GM21619 (cell line): Measurements from ENCODE around the gene GRB2.
"Not testable (repeated sequence)": the region's sequence is repeated elsewhere in the genome, so short reads cannot be mapped to it uniquely, and the experiment has no call there.

ENCODE experiments used
- ATAC-seq: cut with Tn5 transposase; IDR thresholded peaks from one replicate; pipeline ENCODE4 v1.9.1; 2021; ENCODE audit not compliant: unreplicated experiment

GRB2 gene

DNA sequence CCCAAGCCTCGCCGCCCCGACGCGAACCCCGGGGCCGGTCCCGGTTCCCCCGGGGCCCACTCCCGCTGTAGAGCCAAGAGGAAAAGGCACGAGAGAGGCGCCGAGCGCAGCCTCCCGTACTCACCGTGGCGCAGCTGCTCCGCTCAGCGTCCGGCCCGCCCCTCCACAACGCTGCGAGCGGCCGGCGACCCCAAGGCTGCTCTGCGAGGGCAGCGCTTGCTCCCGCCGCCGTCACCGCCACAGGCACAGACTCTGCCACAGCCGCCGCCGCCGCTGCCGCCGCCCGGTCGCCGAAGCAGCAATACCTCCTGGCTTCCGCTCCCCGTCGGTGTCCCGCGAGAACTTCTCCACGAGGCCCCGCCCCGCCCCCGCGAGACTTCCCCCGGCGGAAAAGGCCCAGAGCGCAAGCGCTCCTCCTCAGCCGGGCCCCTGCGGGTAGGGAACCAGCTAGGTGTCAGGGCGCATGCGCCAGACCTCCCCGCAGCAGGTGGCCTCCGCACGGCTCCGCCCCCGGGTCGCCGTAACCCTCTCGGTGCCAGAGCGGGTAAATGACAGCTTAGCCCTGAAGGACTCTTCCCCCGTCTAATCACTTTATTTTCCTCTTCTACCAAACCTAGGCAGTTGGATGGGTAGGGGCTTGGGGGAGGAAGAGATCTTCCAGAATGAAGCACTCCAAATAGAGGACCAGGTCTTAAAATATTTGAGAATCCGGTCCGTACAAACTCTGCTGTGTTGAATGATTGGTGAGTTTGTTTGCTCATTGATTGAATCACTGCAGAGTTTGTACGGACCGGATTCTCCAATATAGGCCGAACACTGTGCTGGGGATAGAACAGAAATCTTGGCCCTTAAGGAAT is at the start of gene GRB2:
Gene GRB2 (minus strand): TSS at position 314 of the 857 bp plus-strand sequence. CDS start 12,050 bp downstream, outside the sequence.
- peak; percentile 70 for ATAC-seq

DNA sequence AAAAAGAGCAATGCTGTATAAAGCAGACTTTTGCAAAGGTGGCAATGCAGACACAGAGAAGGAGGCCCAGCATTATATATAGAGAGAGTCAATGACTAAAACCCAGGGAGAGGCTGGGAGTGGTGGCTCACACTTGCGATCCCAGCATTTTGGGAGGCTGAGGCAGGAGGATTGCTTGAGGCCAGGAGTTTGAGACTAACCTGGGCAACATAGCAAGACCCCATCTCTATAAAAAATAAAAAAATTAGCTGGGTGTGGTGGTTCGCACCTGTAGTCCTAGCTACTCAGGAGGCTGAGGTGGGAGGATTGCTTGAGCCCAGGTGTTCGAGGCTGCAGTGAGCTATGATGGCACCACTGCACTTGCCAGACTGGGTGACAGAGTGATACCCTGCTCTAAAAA is 49.2 kb upstream of the GRB2 start:
- not testable (repeated sequence) for ATAC-seq

DNA sequence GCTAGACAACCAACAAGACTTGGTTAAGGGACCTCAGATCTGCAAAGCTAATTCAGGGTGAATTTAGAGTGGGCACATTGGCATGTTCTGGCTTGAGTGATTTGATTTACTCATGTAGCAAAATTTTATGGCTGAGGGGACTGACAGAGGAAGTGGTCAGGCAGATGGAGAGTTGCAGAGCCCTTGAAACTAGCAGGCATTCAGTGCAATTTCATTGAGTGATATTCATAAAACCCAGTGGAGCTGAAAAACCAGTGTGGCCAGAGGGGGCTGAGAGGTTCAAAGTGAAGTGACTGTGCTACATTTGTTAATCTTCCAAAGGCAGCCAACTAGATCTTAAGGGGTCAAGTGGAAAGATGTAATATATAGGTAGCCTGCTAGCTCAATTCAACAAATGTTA is 48.7 kb upstream of the GRB2 start:
- no peak for ATAC-seq

DNA sequence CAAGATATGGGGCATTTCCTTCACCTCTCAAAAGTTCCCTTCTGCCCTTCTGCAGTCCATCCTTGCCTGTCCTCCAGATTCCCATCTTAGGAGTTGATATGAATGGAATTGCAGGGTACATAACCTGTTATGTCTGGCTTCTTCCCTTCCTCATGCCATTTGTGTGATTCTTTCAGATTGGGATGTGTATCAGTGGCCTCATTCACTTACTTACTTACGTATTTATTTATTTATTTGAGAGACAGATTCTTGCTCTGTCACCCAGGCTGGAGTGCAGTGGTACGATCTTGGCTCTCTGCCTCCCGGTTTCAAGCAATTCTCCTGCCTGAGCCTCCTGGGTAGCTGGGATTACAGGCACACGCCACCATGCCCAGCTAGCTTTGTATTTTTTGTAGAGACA is 44.8 kb upstream of the GRB2 start:
- no peak for ATAC-seq

DNA sequence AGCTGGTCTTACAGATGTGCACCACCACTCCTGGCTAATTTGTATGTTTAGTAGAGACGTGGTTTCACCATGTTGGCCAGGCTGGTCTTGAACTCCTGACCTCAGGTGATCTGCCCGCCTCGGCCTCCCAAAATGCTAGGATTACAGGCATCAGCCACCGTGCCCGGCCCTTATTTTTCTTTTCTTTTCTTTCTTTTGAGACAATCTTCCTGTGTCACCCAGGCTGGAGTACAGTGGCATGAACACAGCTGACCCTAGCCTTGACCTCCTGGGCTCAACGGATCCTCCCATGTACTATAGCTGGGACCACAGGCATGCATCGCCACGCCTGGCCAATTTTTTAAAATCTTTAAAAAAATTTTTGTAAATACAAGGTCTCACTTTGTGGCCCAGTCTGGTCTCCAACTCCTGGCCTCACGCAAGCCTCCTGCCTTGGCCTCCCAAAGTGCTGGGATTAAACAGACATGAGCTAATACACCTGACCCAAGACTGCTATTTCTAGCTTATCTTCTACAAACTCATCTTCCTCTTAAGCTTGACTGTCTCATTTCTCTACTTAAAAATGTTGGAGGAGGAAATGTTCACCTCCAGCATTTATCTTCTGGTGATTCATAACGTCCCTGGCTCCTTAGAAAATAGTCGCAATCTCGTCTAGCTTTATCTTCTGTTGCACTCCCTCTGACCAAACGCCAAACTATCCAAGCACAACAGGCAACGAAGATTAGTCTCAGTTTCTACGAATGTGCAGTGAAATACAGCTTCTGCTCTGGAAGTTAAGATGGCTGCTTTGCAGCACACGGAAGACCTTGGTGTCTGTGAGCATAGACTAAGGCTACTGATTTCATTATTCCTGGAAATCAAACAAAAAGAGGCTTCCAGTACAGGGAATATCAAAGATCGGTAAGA is 42.7 kb upstream of the GRB2 start:
- no peak for ATAC-seq

DNA sequence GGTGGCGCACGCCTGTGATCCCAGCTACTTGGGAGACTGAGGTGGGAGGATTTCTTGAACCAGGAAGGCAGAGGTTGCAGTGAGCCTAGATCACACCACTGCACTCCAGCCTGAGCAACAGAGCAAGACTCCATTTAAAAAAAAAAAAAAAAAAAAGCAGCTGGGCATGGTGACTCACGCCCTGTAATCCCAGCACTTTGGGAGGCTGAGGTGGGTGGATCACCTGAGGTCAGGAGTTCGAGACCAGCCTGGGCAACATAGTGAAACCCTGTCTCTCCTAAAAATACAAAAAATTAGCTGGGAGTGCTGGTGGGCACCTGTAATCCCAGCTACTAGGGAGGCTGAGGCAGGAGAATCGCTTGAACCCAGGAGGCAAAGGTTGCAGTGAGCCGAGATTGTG is 40.4 kb upstream of the GRB2 start:
- ATAC-seq = not testable (repeated sequence)

DNA sequence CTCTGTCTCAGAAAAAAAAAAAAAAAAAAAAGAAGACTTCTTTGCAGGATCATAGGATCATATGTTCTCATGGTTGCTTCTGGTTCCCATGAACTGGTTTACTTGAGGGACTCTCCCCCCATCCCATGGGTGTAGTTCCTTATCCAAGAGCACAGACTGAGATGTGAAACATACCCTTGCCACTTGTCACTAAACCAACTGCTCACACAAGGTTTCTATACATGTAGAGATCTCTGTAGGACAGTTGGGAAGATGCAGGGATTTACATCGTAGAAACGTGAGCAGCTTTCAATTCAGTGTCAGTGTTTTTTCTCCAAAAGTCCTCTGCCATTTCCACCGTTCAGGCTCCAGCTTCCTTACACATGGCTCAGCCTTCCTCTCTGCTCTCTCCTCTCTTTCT is 39.8 kb upstream of the GRB2 start:
- ATAC-seq = no peak

DNA sequence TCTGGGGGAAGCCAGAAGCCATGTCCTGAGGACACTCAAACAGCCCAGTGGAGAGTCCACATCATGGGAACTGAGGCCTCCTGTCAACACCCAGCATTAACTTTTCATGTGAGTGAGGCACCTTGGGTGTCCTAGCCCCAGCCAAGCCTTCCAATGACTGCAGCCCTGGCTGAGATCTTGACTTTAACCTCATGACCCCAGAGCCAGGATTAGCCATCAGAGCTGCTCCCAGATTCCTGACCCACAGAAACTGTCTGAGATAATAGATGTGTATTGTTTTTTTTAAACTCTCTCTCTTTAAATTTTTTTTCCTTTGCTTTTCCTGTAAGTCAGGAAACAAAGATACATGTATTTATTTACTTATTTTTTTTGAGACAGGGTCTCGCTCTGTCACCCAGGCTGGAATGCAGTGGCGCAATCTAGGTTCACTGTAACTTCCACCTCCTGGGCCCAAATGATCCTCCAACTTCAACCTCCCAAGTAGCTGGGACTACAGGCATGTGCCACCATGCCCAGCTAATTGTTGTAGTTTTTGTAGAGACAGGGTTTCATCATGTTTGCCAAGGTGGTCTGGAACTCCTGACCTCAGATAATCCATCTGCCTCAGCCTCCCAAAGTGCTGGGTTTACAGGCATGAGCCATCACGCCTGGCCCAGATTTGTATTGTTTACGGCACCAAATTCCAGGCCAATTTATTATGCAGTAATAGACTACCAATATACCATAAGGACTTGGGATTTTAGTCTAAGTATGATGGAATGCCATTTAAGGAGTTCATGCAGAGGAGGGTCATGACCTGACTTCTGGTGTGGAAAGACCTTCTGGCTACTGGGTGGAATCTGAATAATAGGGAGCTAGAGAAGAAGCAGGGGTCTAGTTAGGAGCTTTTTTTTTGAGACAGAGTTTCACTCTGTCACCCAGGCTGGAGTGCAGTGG is 37.0 kb upstream of the GRB2 start:
- no peak for ATAC-seq

DNA sequence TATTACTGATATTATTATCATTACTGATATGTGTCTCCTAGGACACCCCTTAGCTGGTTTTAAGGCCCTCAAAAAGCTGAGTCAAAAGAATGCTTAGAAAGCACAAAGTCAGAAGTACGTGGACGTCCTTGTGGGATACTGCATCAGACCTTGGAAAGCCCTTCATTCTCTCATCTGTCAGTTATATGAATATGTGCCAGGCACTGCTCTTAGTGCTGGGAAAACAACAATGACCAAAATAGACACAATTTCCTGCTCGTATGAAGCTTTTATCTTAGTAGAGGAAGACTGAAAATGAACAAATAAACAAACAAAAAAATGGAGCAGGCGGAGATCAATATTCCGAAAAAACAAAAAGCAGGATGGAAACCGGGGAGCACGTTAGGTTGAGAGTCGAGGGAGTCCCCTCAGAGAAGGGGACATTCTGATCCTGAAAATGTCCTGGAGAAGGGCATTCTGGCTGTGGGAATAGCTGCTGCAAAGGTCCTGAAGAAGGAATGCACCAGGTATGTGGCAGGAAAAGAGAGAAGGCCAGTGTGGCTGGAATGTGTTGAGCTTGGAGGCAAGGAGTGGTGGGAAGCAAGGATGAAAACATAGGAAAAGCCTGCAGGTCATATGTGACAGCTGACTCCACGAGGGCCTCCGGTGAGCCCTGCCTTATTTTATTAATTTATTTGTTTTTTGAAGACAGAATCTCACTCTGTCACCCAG is 35.4 kb upstream of the GRB2 start:
- ATAC-seq = no peak

DNA sequence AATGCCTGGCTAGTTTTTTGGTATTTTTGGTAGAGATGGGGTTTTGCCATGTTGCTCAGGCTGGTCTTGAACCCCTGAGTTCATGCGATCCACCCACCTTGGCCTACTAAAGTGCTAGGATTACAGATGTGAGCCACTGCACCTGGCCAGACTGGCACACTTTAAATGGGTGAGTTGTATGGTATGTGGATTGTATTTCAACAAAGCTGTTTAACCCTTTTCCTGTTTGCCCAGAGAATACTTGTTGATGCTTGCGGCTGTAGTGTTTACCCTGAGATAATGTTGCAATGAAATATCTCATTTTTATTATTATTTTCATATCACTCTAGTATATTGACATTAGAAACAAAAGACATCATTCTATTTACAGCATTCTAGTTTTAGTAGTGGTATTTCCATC is 33.8 kb upstream of the GRB2 start:
- ATAC-seq = no peak

DNA sequence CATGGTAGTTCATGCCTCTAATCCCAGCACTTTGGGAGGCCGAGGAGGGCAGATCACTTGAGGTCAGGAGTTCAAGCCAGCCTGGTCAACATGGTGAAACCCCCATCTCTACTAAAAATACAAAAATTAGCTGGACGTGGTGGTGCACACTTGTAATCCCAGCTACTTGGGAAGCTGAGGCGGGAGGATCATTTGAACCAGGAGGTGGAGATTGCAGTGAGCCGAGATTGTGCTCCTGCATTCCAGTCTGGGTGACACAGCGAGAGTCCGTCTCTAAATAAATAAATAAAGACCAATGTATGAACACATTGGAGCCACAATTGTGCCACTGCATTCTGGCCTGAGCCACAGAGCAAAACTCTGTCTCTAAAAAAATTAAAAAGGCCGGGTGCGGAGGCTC is 31.9 kb upstream of the GRB2 start:
- ATAC-seq = not testable (repeated sequence)

DNA sequence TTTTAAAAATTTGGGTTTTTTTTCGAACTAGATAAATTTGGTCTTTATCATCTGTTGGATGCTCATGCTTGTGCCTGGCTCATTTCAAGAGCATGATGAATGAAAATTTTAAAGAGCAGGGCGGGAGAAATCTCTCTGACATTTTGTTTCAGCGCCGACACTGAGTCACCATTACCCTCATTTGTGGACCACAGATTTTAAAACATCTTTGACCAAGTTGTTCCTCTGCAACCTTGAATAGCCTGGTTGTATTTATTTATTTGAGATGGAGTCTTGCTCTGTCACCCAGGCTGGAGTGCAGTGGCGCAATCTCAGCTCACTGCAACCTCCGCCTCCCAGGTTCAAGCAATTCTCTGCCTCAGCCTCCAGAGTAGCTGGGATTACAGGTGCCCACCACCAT is 29.0 kb upstream of the GRB2 start:
- ATAC-seq = not testable (repeated sequence)

DNA sequence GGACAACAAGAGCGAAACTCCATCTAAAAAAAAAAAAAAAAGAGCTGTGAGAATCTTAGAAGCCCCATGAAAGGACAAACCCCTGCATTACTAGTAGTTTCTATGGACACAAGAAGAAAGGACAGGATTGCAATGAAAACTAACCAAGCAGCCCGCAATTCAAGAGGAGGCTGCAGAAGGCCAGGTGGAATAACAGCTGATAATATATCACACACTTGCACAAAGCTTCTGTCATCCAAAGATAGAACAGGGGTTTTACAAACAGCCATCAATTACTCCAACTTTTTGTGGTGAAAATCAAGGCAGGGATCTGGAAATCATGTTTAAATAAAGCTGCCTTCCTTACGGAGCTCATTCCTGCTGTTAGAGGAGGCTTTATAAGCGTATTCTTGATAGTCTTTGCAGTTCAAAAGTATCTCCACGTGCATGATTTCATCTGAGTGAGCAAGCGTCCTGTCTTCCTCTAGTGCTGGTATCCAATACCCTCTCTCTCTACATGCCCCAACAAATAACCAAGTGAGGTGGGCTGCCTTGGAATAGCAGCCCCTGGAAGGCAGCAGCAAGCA is 27.8 kb upstream of the GRB2 start:
- ATAC-seq = no peak

DNA sequence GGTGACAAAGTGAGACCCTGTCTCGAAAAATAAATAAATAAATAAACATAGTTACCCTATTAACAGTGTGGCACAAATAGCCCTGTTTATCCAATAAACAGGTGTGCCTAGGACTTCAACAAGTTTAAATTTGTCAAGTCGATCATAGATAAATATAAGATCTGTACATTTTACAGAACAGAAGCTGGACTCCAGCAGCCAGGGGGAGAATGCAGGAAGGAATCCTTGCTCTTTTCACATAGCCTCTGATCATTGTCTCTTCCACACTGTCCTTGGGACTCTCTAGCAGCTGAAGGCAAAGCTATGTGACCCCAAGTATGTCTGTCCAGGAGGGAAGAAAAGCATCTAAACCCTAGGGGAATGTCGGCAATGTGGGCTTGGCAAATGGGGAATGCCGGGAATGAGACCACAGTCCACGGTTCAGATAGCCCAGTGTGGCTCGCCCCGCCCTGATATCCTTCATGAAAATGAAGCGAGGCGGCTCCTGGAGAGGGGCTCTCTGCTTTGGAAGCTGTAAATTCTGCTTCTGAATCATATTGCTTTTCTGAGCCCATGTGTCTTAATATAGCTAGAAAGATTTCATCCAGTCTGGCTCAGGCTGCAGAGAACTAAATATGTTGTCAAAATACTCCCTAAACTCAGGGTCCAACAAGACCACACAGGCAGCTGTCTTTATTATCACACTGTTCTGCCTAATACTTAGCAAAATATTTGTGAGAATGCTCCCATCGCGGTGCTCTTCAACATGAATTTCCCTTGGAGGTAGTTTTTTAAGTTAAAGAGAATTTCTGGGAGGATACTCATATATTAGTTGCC is 24.9 kb upstream of the GRB2 start:
- ATAC-seq = no peak

DNA sequence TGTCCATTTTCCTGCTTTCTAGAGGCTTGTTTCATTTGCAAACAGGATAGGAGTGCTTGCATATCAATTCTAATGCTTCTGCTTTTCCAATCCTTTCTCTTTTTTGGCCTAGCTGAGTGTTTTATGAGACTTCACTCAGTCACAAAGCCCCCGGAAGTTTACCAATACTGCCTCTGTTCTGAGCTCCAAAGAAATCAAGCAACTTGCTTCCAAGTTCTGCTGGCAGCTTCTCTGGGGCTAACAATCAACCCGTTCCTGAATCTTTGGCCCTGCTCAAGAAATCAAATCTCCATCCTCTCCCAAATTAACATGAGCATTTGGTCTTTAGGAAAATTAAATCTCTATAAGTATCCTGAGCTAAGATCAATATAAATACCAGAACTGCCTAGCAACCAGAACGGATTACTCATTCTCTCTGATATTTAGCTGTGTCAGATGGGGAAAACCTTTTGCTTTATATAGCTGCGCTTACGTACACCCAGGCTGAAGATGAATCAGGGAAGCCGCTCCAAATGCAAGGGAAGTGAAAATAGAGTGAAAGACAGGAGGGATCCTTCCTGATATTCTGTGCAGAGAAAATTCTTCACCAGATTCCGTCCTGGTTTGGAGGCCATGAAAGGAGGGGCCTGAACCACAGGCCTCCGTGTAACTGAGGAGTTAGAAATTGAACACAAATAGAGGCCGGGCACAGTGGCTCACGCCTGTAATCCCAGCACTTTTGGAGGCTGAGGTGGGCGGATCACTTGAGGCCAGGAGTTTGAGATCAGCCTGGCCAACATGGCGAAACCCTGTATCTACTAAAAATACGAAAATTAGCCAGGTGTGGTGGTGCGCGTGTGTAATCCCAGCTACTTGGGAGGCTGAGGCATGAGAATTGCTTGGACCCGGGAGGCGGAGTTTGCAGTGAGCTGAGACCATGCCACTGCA is 23.3 kb upstream of the GRB2 start:
- ATAC-seq = no peak

DNA sequence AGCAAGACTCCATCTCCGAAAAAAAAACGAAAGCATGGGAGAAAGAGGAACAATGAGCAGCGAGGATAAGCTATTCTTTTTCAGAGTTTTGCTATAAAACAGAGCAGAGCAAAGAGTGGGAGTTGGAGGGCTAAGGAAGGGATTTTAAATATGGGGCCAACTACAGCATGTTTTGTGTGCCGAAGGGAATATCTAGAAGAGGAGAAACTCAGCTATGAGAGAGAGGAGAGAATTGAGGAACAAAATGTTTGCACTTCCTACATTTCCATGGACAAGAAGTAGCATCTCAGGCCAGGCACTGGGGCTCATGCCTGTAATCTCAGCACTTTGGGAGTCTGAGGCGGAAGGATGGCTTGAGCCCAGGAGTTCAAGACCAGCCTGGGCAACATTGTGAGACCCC is 13.1 kb upstream of the GRB2 start:
- no peak for ATAC-seq

DNA sequence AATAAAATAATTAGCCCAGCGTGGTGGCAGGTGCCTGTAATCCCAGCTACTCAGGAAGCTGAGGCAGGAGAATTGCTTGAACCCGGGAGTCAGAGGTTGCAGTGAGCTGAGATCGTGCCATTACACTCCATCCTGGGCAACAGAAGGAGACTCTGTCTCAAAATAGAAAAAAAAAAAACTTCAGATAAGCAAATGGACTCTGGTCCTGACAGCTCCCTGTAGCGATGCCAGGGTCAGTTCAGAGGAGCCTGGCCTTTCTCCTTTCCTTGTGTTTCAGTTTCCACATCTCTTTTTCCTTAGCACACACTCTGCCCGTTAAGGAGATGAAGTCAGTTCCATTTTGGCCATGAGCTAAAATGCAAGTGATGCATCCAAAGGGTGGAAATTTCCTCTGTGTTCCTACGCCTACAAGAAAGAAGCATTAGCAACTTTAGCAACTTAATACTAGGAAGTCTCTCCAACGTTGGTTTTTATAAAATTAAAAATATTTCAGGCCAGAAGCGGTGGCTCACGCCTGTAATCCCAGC is 11.6 kb upstream of the GRB2 start:
- ATAC-seq = no peak

DNA sequence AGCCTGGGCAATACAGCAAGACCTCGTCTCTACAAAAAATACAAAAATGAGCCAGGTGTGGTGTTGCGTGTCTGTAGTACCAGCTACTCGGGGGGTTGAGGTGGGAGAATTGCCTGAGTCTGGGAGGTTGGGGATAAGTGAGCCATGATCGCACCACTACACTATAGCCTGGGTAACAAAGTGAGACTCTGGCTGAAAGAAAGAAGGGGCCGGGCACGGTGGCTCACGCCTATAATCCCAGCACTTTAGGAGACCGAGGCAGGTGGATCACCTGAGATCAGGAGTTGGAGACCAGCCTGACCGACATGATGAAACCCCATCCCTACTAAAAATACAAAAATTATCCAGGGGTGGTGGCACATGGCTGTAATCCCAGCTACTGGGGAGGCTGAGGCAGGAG is 10.5 kb upstream of the GRB2 start:
- ATAC-seq = no peak
